Tongue (tissue), 2 donors: ENCODE data around the gene CCDC106. TPM values are rescaled to one million over a fixed set of nuclear protein-coding genes. Genes with fewer than 3 reads are reported as not detected.

ENCODE experiments used
- DNase-seq: peaks from one replicate; pipeline ENCODE4 v3.0.0-alpha.2; 2015
- total RNA-seq: library from RNA; depleted of rRNA; stranded (reverse); fragments of >200 nt; gene quantifications from one replicate; pipeline ENCODE4 v1.2.3, GENCODE V29; 2014

The CCDC106 gene
- total RNA-seq, 1 donor from 2014 or later = 8.6 TPM

GRCh38 chr19:55670280-55671053, 22.5 kb downstream of the CCDC106 start:
- peak; percentile 32 for DNase-seq

GRCh38 chr19:55671054-55671378, 23.0 kb downstream of the CCDC106 start:
- no peak for DNase-seq

GRCh38 chr19:55672418-55672817, 24.4 kb downstream of the CCDC106 start:
- DNase-seq = no peak

GRCh38 chr19:55673465-55673864, 25.5 kb downstream of the CCDC106 start:
- DNase-seq = no peak

- DNase-seq = no peak
Measured at GRCh38 chr19:55673889-55674288, 25.9 kb downstream of the CCDC106 start.

GRCh38 chr19:55674459-55674840, 26.4 kb downstream of the CCDC106 start:
- no peak for DNase-seq

GRCh38 chr19:55674841-55675660, 27.0 kb downstream of the CCDC106 start, which contains the start of gene EPN1:
Gene EPN1, plus strand, starts transcription at chr19:55675226. Its CDS starts 3,402 bp downstream, at chr19:55678628.
- DNase-seq = peak; percentile 98

- DNase-seq = no peak
Measured at GRCh38 chr19:55675661-55676354, 27.8 kb downstream of the CCDC106 start.

- no peak for DNase-seq
Measured at GRCh38 chr19:55676383-55676782, 28.4 kb downstream of the CCDC106 start.

- DNase-seq = no peak
Measured at GRCh38 chr19:55676889-55677505, 29.0 kb downstream of the CCDC106 start.

- DNase-seq = no peak
Measured at GRCh38 chr19:55677572-55678028, 29.6 kb downstream of the CCDC106 start.

- DNase-seq = peak; percentile 13
Measured at GRCh38 chr19:55678121-55678671, 30.2 kb downstream of the CCDC106 start.

GRCh38 chr19:55679343-55680257, 31.6 kb downstream of the CCDC106 start:
- DNase-seq = no peak

GRCh38 chr19:55680339-55681130, 32.5 kb downstream of the CCDC106 start:
- no peak for DNase-seq

- no peak for DNase-seq
Measured at GRCh38 chr19:55681131-55682092, 33.4 kb downstream of the CCDC106 start.

- no peak for DNase-seq
Measured at GRCh38 chr19:55683449-55684261, 35.6 kb downstream of the CCDC106 start.

- DNase-seq = no peak
Measured at GRCh38 chr19:55684946-55685681, 37.1 kb downstream of the CCDC106 start.
